HUES64 (cell line): ENCODE results near the gene SNUPN.

Source experiments
- H3K27ac ChIP-seq: 2 replicates; pipeline ENCODE4 v1.7.0; 2013; ENCODE audit warnings: low read depth, low read length, inconsistent platforms
- H3K27me3 ChIP-seq: 2 replicates; pipeline ENCODE4 v1.6.1; 2013; ENCODE audit warnings: mild to moderate bottlenecking, low read length; ENCODE audit not compliant: insufficient read depth
- H3K36me3 ChIP-seq: 2 replicates; pipeline ENCODE4 v1.6.1; 2013; ENCODE audit warnings: mild to moderate bottlenecking, low read length; ENCODE audit not compliant: insufficient read depth
- H3K4me1 ChIP-seq: 2 replicates; pipeline ENCODE4 v1.6.1; 2013; ENCODE audit warnings: mild to moderate bottlenecking, low read length, moderate library complexity; ENCODE audit not compliant: insufficient read depth
- H3K4me3 ChIP-seq: 2 replicates; pipeline ENCODE4 v1.5.1; 2013; ENCODE audit warnings: mild to moderate bottlenecking, low read length, moderate library complexity
- H3K9ac ChIP-seq: 2 replicates; pipeline ENCODE4 v1.6.1; 2013; ENCODE audit warnings: mild to moderate bottlenecking, low read depth, low read length
- H3K9me3 ChIP-seq: 2 replicates; pipeline ENCODE4 v1.6.1; 2013; ENCODE audit warnings: low read depth, low read length; ENCODE audit not compliant: insufficient read depth
- WGBS: fragments of 150-250, 120-280 bp; methylation state at CpG from one replicate; pipeline ENCODE4 v1.1.7; 2013; ENCODE audit warnings: missing lambda C conversion rate; 5-methylcytosine and 5-hydroxymethylcytosine counted together

The SNUPN gene

GRCh38 chr15:75651810-75652543, 26.5 kb upstream of the SNUPN start:
- 92% methylated on average over 2 of the region's 2 CpGs for WGBS
- Histone ChIP-seq H3K27me3 (peaks cover 2% of the 10 kb centered on the region), H3K4me1 (peaks cover 30% of the 10 kb centered on the region), H3K27ac (no peak overlapping the region), H3K9ac (peak overlapping the region; percentile 8; the same call in 1 of the 2 replicates), H3K9me3 (no peaks in the 10 kb centered on the region), H3K4me3 (no peak overlapping the region), H3K36me3 (peaks cover 19% of the 10 kb centered on the region)

GRCh38 chr15:75650908-75651809, 25.6 kb upstream of the SNUPN start:
- Histone ChIP-seq H3K4me3 (peak overlapping the region; percentile 8; the same call in 1 of the 2 replicates), H3K36me3 (peaks cover 19% of the 10 kb centered on the region), H3K9me3 (no peaks in the 10 kb centered on the region), H3K27me3 (peaks cover 10% of the 10 kb centered on the region), H3K4me1 (peaks cover 30% of the 10 kb centered on the region), H3K9ac (peak overlapping the region; percentile 28; the same call in 1 of the 2 replicates), H3K27ac (no peak overlapping the region)
- 77% methylated on average over 9 of the region's 9 CpGs for WGBS

- no peak overlapping the region for H3K9ac ChIP-seq
- H3K36me3 ChIP-seq = peaks cover 19% of the 10 kb centered on the region
- H3K9me3 ChIP-seq = no peaks in the 10 kb centered on the region
- 96% methylated on average over 18 of the region's 18 CpGs for WGBS
- peaks cover 15% of the 10 kb centered on the region for H3K27me3 ChIP-seq
- 0 out of 2 replicates have a peak overlapping the region, but pooled peaks have one; percentile 19 for H3K4me3 ChIP-seq
- H3K27ac ChIP-seq = no peak overlapping the region
- H3K4me1 ChIP-seq = peaks cover 30% of the 10 kb centered on the region
These were observed 24.3 kb upstream of the SNUPN start for GRCh38 chr15:75649848-75650247.

GRCh38 chr15:75649045-75649761, 23.7 kb upstream of the SNUPN start:
- Histone ChIP-seq H3K9me3 (no peaks in the 10 kb centered on the region), H3K9ac (peak overlapping the region; percentile 86), H3K36me3 (peaks cover 19% of the 10 kb centered on the region), H3K27ac (no peak overlapping the region), H3K27me3 (peaks cover 15% of the 10 kb centered on the region), H3K4me1 (peaks cover 30% of the 10 kb centered on the region), H3K4me3 (peak overlapping the region; percentile 83)
- WGBS = 88% methylated on average over 19 of the region's 19 CpGs

- Histone ChIP-seq H3K9me3 (no peaks in the 10 kb centered on the region), H3K9ac (peak overlapping the region; percentile 86), H3K36me3 (peaks cover 19% of the 10 kb centered on the region), H3K27ac (peak overlapping the region; percentile 92), H3K27me3 (peaks cover 15% of the 10 kb centered on the region), H3K4me1 (peaks cover 30% of the 10 kb centered on the region), H3K4me3 (peak overlapping the region; percentile 83)
- WGBS = 3% methylated on average over 34 of the region's 34 CpGs
These were observed 22.9 kb upstream of the SNUPN start for GRCh38 chr15:75648156-75649000.

GRCh38 chr15:75647370-75648155, 22.0 kb upstream of the SNUPN start, which contains the start of gene SNX33:
Gene SNX33, plus strand, starts transcription at chr15:75647912. Its CDS starts 1,191 bp downstream, at chr15:75649103.
- Histone ChIP-seq H3K9me3 (no peaks in the 10 kb centered on the region), H3K27me3 (peaks cover 15% of the 10 kb centered on the region), H3K36me3 (peaks cover 19% of the 10 kb centered on the region), H3K4me3 (peak within 1 kb of the TSS; percentile 83), H3K9ac (peak within 1 kb of the TSS; percentile 86), H3K4me1 (peaks cover 28% of the 10 kb centered on the region), H3K27ac (peak within 1 kb of the TSS; percentile 92)
- under 1% methylated on average over 76 of the region's 76 CpGs for WGBS

GRCh38 chr15:75646944-75647364, 21.4 kb upstream of the SNUPN start:
- H3K36me3 ChIP-seq = peaks cover 19% of the 10 kb centered on the region
- peak overlapping the region; percentile 83 for H3K4me3 ChIP-seq
- no peaks in the 10 kb centered on the region for H3K9me3 ChIP-seq
- peak overlapping the region; percentile 86 for H3K9ac ChIP-seq
- WGBS = 5% methylated on average over 25 of the region's 26 CpGs
- H3K27me3 ChIP-seq = peaks cover 15% of the 10 kb centered on the region
- H3K4me1 ChIP-seq = peaks cover 22% of the 10 kb centered on the region
- H3K27ac ChIP-seq = no peak overlapping the region; the same call in 1 of the 2 replicates

- Histone ChIP-seq H3K9me3 (no peaks in the 10 kb centered on the region), H3K4me3 (peak overlapping the region; percentile 83), H3K36me3 (peaks cover 18% of the 10 kb centered on the region), H3K27ac (no peak overlapping the region), H3K9ac (0 out of 2 replicates have a peak overlapping the region, but pooled peaks have one; percentile 86), H3K4me1 (peaks cover 16% of the 10 kb centered on the region; the same call in 1 of the 2 replicates), H3K27me3 (peaks cover 15% of the 10 kb centered on the region)
- WGBS = 60% methylated on average over 5 of the region's 5 CpGs
These were observed 20.8 kb upstream of the SNUPN start for GRCh38 chr15:75646112-75646943.

GRCh38 chr15:75644376-75644775, 18.9 kb upstream of the SNUPN start:
- no peak overlapping the region for H3K4me3 ChIP-seq
- H3K4me1 ChIP-seq = 0 out of 2 replicates have a peak, but pooled peaks cover 5% of the 10 kb centered on the region
- WGBS = 72% methylated on average over 2 of the region's 2 CpGs

More at GRCh38 chr15:75644376-75644775, 18.9 kb upstream of the SNUPN start:
- Histone ChIP-seq H3K9ac (no peak overlapping the region), H3K36me3 (no peaks in the 10 kb centered on the region), H3K9me3 (no peaks in the 10 kb centered on the region), H3K27ac (no peak overlapping the region), H3K27me3 (peaks cover 15% of the 10 kb centered on the region)
